ENCODE measurements around the gene USP13.
"Not testable (repeated sequence)": the region's sequence is repeated elsewhere in the genome, so short reads cannot be mapped to it uniquely, and the experiment has no call there.

The USP13 gene

GRCh38 chr3:179677884-179678283 lies 25.0 kb downstream of the USP13 start:
- H3K4me3 ChIP-seq (ENCODE audit: low read depth, low read length): no peak overlapping the region

GRCh38 chr3:179681492-179682263 lies 28.8 kb downstream of the USP13 start:
- TF ChIP-seq CTCF (IDR thresholded peaks at IDR 0.05; ENCODE audit: borderline replicate concordance, insufficient read depth, low read depth, low read length): no peak

More at GRCh38 chr3:179677884-179678283, 25.0 kb downstream of the USP13 start:
- TF ChIP-seq CTCF (IDR thresholded peaks at IDR 0.05; ENCODE audit: borderline replicate concordance, insufficient read depth, low read depth, low read length): no peak

GRCh38 chr3:179682426-179683080 lies 29.7 kb downstream of the USP13 start:
- TF ChIP-seq CTCF (IDR thresholded peaks at IDR 0.05; ENCODE audit: borderline replicate concordance, insufficient read depth, low read depth, low read length): no peak
- no peak overlapping the region for H3K4me3 ChIP-seq (ENCODE audit: low read depth, low read length)

More at GRCh38 chr3:179681492-179682263, 28.8 kb downstream of the USP13 start:
- H3K4me3 ChIP-seq (ENCODE audit: low read depth, low read length): no peak overlapping the region

GRCh38 chr3:179683286-179683685 lies 30.4 kb downstream of the USP13 start:
- not testable (repeated sequence) for H3K4me3 ChIP-seq (ENCODE audit: low read depth, low read length)

- TF ChIP-seq CTCF (IDR thresholded peaks at IDR 0.05; ENCODE audit: borderline replicate concordance, insufficient read depth, low read depth, low read length): no peak
- H3K4me3 ChIP-seq (ENCODE audit: low read depth, low read length): no peak overlapping the region
These were observed 35.2 kb downstream of the USP13 start for GRCh38 chr3:179687967-179688535.

- H3K4me3 ChIP-seq (ENCODE audit: low read depth, low read length): no peak overlapping the region
- TF ChIP-seq CTCF (IDR thresholded peaks at IDR 0.05; ENCODE audit: borderline replicate concordance, insufficient read depth, low read depth, low read length): no peak
These were observed 36.0 kb downstream of the USP13 start for GRCh38 chr3:179688850-179689249.

- TF ChIP-seq CTCF (IDR thresholded peaks at IDR 0.05; ENCODE audit: borderline replicate concordance, insufficient read depth, low read depth, low read length): no peak
- no peak overlapping the region for H3K4me3 ChIP-seq (ENCODE audit: low read depth, low read length)
These were observed 41.9 kb downstream of the USP13 start for GRCh38 chr3:179694731-179695130.
